Heart left ventricle (tissue), 16 donors: ENCODE measurements around the gene SMYD1. TPM values are rescaled to one million over a fixed set of nuclear protein-coding genes. Genes with fewer than 3 reads are reported as not detected.
A peak's percentile ranks its signal among the peaks of the same experiment; 100 is the strongest.

ENCODE experiments used
- ATAC-seq, 4 donors: fragments of 200-7000 bp; cut with Tn5 transposase; one replicate each; pipeline ENCODE4 v1.9.1; 2020 to 2022; ENCODE audit warnings: moderate library complexity in 4 of 4, mild to moderate bottlenecking in 3 of 4, moderate number of reproducible peaks in 1 of 4
- DNase-seq, 5 donors: peaks; one replicate each; pipeline ENCODE4 v3.0.0-alpha.2; 2020
- H3K27ac ChIP-seq, 12 donors: fragments of 200-600 bp; sonication (generic) in 4 of 12; one replicate each; pipeline versions ENCODE4 v1.5.0 to v1.8.0; 2016 to 2022; ENCODE audit warnings: mild to moderate bottlenecking in 2 of 12
- H3K27me3 ChIP-seq, 9 donors: fragments of 200-600 bp; sonication (generic) in 2 of 9; one replicate each; pipeline versions ENCODE4 v1.5.1 to v1.8.0; 2016 to 2022; ENCODE audit warnings: mild to moderate bottlenecking in 3 of 9
- H3K36me3 ChIP-seq, 9 donors: fragments of 200-600 bp; sonication (generic) in 2 of 9; one replicate each; pipeline versions ENCODE4 v1.5.0 to v1.8.0; 2018 to 2022; ENCODE audit warnings: mild to moderate bottlenecking in 2 of 9
- H3K4me1 ChIP-seq, 12 donors: fragments of 200-600 bp; sonication (generic) in 4 of 12; one replicate each; pipeline versions ENCODE4 v1.5.0 to v1.8.0; 2016 to 2022; ENCODE audit warnings: mild to moderate bottlenecking in 3 of 12
- H3K4me3 ChIP-seq, 12 donors: fragments of 200-600 bp; sonication (generic) in 4 of 12; one replicate each; pipeline versions ENCODE4 v1.5.0 to v1.8.0; 2017 to 2022; ENCODE audit warnings: mild to moderate bottlenecking in 9 of 12, moderate library complexity in 4 of 12
- H3K9me3 ChIP-seq, 12 donors: fragments of 200-600 bp; sonication (generic) in 4 of 12; one replicate each; pipeline versions ENCODE4 v1.5.0 to v1.8.0; 2016 to 2022; ENCODE audit warnings: mild to moderate bottlenecking in 1 of 12
- POLR2A ChIP-seq, 2 donors: fragments of 450-650 bp; IDR thresholded peaks; one replicate each; pipeline ENCODE4 v1.6.1; 2017; ENCODE audit warnings: antibody characterized with exemption in 2 of 2, mild to moderate bottlenecking in 2 of 2, moderate library complexity in 2 of 2
- WGBS, 4 donors: extraction: QIAGEN DNeasy Blood & Tissue Kit in 2 of 4; methylation state at CpG; one replicate each; pipeline versions ENCODE4 v1.1.5 to v1.1.7; 2013 to 2018; 5-methylcytosine and 5-hydroxymethylcytosine counted together
- intact Hi-C, 10 donors: fragments of 100-400 bp; cut with DNase I; formaldehyde crosslinking; loops; one replicate each; pipeline versions ENCODE4 v1.11.1 to v1.14.2; 2022
- polyA plus RNA-seq, 2 donors: library from polyadenylated mRNA; stranded (reverse); fragments of 200-250 nt; gene quantifications; one replicate each; pipeline ENCODE4 v1.2.3, GENCODE V29; 2013
- total RNA-seq, 9 donors: library from RNA; depleted of rRNA in 2 of 9; stranded (reverse); fragments of >200 nt in 2 of 9; fragmentation: NEBNext Ultra II Directional in 3 of 9; extraction: Animal tissue kit (Norgen Biotek cat#: 25700) in 3 of 9; gene quantifications; one replicate each; pipeline versions ENCODE4 v1.1.0 to v1.2.4, GENCODE V29; 2016 to 2023
- TF ChIP-seq, protein P1 (sequence below), 12 donors: fragments of 200-600 bp; sonication (generic) in 4 of 12; IDR thresholded peaks; one replicate each; pipeline versions ENCODE4 v1.5.0 to v1.8.0; 2018 to 2022; ENCODE audit warnings: antibody characterized with exemption in 12 of 12, mild to moderate bottlenecking in 5 of 12
- donor health status: ischemic (EF 13 %, LVEDD 7.1; RV severe dilation, severe dysfunction).
- donor health status: healthy with polysubstance abuse.
- donor health status: DM: no; HTN: yes; CAD: no.
- donor health status: DM: no; HTN: no; CAD: no.
- donor health status: ischemic (EF 25% LVEDD 6.9; RV normal size, moderate dysfunction).
- donor health status: ischemic (EF 25% LVEDD 5.7; RV mildly dilated, moderate dysfunction).
- donor health status: healthy.
- donor health status: DM: yes; HTN: yes; CAD: no.
- donor health status: ischemic (EF 35%, LVEDD 5.7; RV mildly dilated, moderate dysfunction).
- donor health status: nonischemic (EF 11% LVEDD 7.7; RV severe dilation, severe dysfunction).
- donor health status: DM: yes; HTN: yes; CAD: no.
- donor health status: PGD.
- donor health status: ischemic (EF 29% LVEDD 5.4; RV normal size, mild dysfunction).
- donor health status: nonischemic (EF 23%, LVEDD 6.1; RV moderate dilation, normal function).

Gene SMYD1
- total and polyA plus RNA-seq, 11 donors, result 132 to 658 (median 346) TPM

- Histone ChIP-seq H3K27me3 (no peaks in the 10 kb centered on the region), H3K27ac (no peak overlapping the region), H3K4me3 (no peak overlapping the region), H3K36me3 (no peaks in the 10 kb centered on the region), H3K9me3 (no peaks in the 10 kb centered on the region), H3K4me1 (peaks cover 0 to 8% (median 4%) of the 10 kb centered on the region in 12 donors)
- no peak for ATAC-seq
- 50 to 82% (median 71%) methylated on average over 2 of the region's 2 CpGs for WGBS, 4 donors
- no peak for TF ChIP-seq POLR2A (IDR thresholded peaks at IDR 0.05)
- TF ChIP-seq, protein P1, sequence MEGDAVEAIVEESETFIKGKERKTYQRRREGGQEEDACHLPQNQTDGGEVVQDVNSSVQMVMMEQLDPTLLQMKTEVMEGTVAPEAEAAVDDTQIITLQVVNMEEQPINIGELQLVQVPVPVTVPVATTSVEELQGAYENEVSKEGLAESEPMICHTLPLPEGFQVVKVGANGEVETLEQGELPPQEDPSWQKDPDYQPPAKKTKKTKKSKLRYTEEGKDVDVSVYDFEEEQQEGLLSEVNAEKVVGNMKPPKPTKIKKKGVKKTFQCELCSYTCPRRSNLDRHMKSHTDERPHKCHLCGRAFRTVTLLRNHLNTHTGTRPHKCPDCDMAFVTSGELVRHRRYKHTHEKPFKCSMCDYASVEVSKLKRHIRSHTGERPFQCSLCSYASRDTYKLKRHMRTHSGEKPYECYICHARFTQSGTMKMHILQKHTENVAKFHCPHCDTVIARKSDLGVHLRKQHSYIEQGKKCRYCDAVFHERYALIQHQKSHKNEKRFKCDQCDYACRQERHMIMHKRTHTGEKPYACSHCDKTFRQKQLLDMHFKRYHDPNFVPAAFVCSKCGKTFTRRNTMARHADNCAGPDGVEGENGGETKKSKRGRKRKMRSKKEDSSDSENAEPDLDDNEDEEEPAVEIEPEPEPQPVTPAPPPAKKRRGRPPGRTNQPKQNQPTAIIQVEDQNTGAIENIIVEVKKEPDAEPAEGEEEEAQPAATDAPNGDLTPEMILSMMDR (IDR thresholded peaks at IDR 0.05), result no peak
- intact Hi-C loops, result loop anchor here (1.0 to 5.0 kb wide), 5 partner anchors 98 to 101 kb away; no protein-coding TSS in a partner anchor
- DNase-seq, result no peak
Observed at GRCh38 chr2:88060907-88061275, 6.7 kb upstream of the SMYD1 start.

GRCh38 chr2:88061295-88061694 is 6.3 kb upstream of the SMYD1 start:
- TF ChIP-seq, protein P1 (IDR thresholded peaks at IDR 0.05), result no peak
- TF ChIP-seq POLR2A (IDR thresholded peaks at IDR 0.05), result no peak
- intact Hi-C loops, result loop anchor here in 7 of 10 donors (2.0 to 5.0 kb wide), 3 partner anchors 98 to 101 kb away; no protein-coding TSS in a partner anchor
- Histone ChIP-seq H3K27me3 (no peaks in the 10 kb centered on the region), H3K4me3 (no peak overlapping the region), H3K9me3 (no peaks in the 10 kb centered on the region), H3K4me1 (peaks cover 0 to 8% (median under 1%) of the 10 kb centered on the region in 12 donors), H3K36me3 (no peaks in the 10 kb centered on the region), H3K27ac (no peak overlapping the region)
- 63 to 79% (median 75%) methylated on average over 3 of the region's 3 CpGs for WGBS, 4 donors
- no peak for ATAC-seq
- no peak for DNase-seq

- Histone ChIP-seq H3K4me3 (peak overlapping the region in 4 of 12 donors; percentile 5 to 55 (median 14)), H3K27me3 (no peaks in the 10 kb centered on the region), H3K36me3 (no peaks in the 10 kb centered on the region), H3K9me3 (no peaks in the 10 kb centered on the region), H3K27ac (peak overlapping the region; percentile 23 to 95 (median 86)), H3K4me1 (peaks cover 0 to 14% (median 0%) of the 10 kb centered on the region in 12 donors)
- no peak for DNase-seq
- 32 to 41% (median 33%) methylated on average over 4 of the region's 4 CpGs for WGBS, 4 donors
- intact Hi-C loops, result no loop called here
- ATAC-seq, result peak; percentile 59 to 74 (median 62)
- TF ChIP-seq POLR2A (IDR thresholded peaks at IDR 0.05), result no peak
- TF ChIP-seq, protein P1 (IDR thresholded peaks at IDR 0.05), result no peak
Observed at GRCh38 chr2:88066543-88066942, 1.1 kb upstream of the SMYD1 start.

- H3K27ac ChIP-seq, result peak overlapping the region; percentile 23 to 95 (median 86)
- intact Hi-C loops, result no loop called here
- TF ChIP-seq, protein P1 (IDR thresholded peaks at IDR 0.05), result no peak
- TF ChIP-seq POLR2A (IDR thresholded peaks at IDR 0.05), result no peak
- H3K9me3 ChIP-seq, result no peaks in the 10 kb centered on the region
- DNase-seq (peak in 4 of 5 donors; percentile 52 to 80 (median 68)), ATAC-seq (peak; percentile 82 to 87 (median 84))
- peaks cover 0 to 14% (median 0%) of the 10 kb centered on the region in 12 donors for H3K4me1 ChIP-seq
- H3K4me3 ChIP-seq, result peak overlapping the region in 7 of 12 donors; percentile 51 to 66 (median 60)
- 35 to 65% (median 43%) methylated on average over 5 of the region's 5 CpGs for WGBS, 4 donors
- H3K36me3 ChIP-seq, result no peaks in the 10 kb centered on the region
- H3K27me3 ChIP-seq, result no peaks in the 10 kb centered on the region
Observed at GRCh38 chr2:88067189-88067588, 436 bp upstream of the SMYD1 start.
